ENCODE measurements around the gene SYT11.

SYT11 gene

DNA sequence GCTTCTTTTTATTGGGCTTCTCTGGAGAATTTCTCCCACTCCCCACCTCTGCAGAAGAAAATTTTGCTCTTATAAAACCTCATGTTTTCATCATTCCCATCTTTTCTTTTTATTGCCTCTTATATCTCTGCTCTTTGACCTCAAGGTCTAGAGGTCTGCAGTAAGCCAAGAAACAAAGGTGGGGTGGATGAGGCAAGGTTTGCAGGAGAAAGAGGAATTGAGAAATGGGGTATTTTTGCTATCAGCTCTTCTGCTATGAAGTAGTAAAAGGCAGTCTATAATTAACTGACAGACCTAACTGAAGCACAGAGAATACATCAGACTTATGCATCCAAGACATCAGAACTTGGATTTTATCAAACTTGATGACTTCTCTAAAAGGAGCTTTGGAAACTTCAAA is 22.9 kb downstream of the SYT11 start:
- Histone ChIP-seq H3K36me3 (ENCODE audit: insufficient read depth, low read length) (no peaks in the 10 kb centered on the region), H3K27me3 (ENCODE audit: insufficient read depth, low read length) (no peaks in the 10 kb centered on the region), H3F3A (ENCODE audit: insufficient read depth, low read length) (no peaks in the 10 kb centered on the region), H3K27ac (ENCODE audit: low read depth, low read length, poor library complexity, severe bottlenecking) (peak overlapping the region; percentile 52), H3K4me2 (ENCODE audit: low read length) (peak overlapping the region; percentile 16; the same call in 1 of the 2 replicates), H3K4me1 (ENCODE audit: insufficient read depth, low read length, severe bottlenecking) (peaks cover 34% of the 10 kb centered on the region), H3K9ac (ENCODE audit: low read length) (no peak overlapping the region), H4K20me1 (ENCODE audit: insufficient read depth, low read length) (no peaks in the 10 kb centered on the region), H3K9me3 (ENCODE audit: low read length) (no peaks in the 10 kb centered on the region), H3K9me2 (ENCODE audit: low read depth, low read length) (no peaks in the 10 kb centered on the region), H2AFZ (ENCODE audit: low read length) (no peak overlapping the region), H3K79me2 (ENCODE audit: insufficient read depth, low read length) (no peaks in the 10 kb centered on the region), H3K4me3 (ENCODE audit: low read depth, low read length, poor library complexity, severe bottlenecking) (no peak overlapping the region)
- TF ChIP-seq, protein P1, sequence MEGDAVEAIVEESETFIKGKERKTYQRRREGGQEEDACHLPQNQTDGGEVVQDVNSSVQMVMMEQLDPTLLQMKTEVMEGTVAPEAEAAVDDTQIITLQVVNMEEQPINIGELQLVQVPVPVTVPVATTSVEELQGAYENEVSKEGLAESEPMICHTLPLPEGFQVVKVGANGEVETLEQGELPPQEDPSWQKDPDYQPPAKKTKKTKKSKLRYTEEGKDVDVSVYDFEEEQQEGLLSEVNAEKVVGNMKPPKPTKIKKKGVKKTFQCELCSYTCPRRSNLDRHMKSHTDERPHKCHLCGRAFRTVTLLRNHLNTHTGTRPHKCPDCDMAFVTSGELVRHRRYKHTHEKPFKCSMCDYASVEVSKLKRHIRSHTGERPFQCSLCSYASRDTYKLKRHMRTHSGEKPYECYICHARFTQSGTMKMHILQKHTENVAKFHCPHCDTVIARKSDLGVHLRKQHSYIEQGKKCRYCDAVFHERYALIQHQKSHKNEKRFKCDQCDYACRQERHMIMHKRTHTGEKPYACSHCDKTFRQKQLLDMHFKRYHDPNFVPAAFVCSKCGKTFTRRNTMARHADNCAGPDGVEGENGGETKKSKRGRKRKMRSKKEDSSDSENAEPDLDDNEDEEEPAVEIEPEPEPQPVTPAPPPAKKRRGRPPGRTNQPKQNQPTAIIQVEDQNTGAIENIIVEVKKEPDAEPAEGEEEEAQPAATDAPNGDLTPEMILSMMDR (IDR thresholded peaks at IDR 0.05; ENCODE audit: low read length), result no peak
- TF ChIP-seq EZH2 (IDR thresholded peaks at IDR 0.05; ENCODE audit: borderline replicate concordance, low read length), result no peak

DNA sequence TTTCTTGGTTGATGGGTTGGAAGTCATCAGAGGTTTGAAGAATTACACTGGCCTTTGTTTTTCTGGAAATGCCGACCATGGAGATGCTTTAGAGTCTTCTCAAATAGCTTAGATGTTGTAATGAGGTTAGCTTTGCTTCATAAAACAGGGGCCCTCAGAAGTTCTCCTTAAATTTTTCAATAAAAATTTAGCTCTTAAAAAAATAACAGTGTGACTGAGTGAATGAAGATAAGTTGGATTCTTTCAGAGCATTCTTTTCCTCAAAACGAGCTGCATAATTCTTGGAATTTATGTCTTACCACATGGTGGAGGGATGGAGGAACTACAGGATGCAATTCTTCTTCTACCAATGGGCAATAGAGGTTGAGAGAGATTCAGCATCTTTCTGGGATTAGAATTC is 23.4 kb downstream of the SYT11 start:
- peak overlapping the region; percentile 16; the same call in 1 of the 2 replicates for H3K4me2 ChIP-seq (ENCODE audit: low read length)
- H3K9me2 ChIP-seq (ENCODE audit: low read depth, low read length), result no peaks in the 10 kb centered on the region

DNA sequence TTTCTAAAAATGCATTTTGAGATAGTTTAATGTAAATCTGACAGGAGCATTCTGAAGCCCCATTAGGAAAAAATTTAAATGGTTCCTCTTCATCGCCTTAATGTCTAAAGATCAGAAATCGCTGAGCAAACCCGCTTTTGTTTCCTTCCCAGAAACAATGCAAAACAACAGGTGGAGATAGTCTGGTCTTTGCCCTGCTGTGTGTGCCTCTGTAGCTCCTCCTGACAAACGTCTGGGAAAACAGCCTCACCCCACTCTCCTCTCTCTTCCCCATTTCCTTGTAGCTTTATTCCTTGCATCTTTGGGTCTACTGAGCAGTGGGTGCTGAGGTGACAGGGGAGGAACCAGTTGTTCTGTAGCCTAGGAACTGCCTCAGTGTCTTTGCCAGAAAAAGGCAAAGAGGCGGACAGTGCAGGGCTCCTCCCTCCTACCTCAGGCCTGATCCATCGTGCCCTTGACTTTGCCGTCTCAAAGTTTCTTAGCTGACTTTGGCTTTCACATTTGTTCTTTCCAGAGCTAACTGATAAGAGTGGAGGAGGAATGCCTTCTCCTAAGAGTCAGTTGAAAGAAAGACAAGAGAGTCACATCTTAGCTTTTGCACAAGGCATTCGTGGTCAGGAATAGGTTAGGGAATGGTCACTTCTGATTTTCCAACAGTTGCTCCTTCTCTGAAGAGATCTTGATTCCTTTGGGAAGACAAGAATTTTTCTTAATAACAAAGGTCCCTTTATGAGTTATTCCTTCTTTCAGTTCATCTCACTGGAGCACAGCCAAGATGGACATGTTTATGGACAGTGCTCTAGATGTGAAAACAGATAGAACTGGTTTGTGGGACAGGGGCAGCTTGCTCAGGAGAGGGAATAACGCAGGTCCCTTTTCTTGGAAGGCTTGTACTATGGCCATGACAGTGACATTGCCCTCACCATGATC is 24.9 kb downstream of the SYT11 start:
- H2AFZ ChIP-seq (ENCODE audit: low read length), result no peak overlapping the region
- no peak overlapping the region for H3K9ac ChIP-seq (ENCODE audit: low read length)
- H4K20me1 ChIP-seq (ENCODE audit: insufficient read depth, low read length), result no peaks in the 10 kb centered on the region
- H3K27me3 ChIP-seq (ENCODE audit: insufficient read depth, low read length), result no peaks in the 10 kb centered on the region
- H3K9me2 ChIP-seq (ENCODE audit: low read depth, low read length), result no peaks in the 10 kb centered on the region
- peaks cover 34% of the 10 kb centered on the region for H3K4me1 ChIP-seq (ENCODE audit: insufficient read depth, low read length, severe bottlenecking)
- H3K4me2 ChIP-seq (ENCODE audit: low read length), result no peak overlapping the region
- no peak overlapping the region for H3K4me3 ChIP-seq (ENCODE audit: low read depth, low read length, poor library complexity, severe bottlenecking)
- TF ChIP-seq, protein P1 (IDR thresholded peaks at IDR 0.05; ENCODE audit: low read length), result no peak
- TF ChIP-seq EZH2 (IDR thresholded peaks at IDR 0.05; ENCODE audit: borderline replicate concordance, low read length), result no peak
- H3K9me3 ChIP-seq (ENCODE audit: low read length), result no peaks in the 10 kb centered on the region
- no peaks in the 10 kb centered on the region for H3K79me2 ChIP-seq (ENCODE audit: insufficient read depth, low read length)
- H3K36me3 ChIP-seq (ENCODE audit: insufficient read depth, low read length), result no peaks in the 10 kb centered on the region
- peak overlapping the region; percentile 7 for H3K27ac ChIP-seq (ENCODE audit: low read depth, low read length, poor library complexity, severe bottlenecking)
- no peaks in the 10 kb centered on the region for H3F3A ChIP-seq (ENCODE audit: insufficient read depth, low read length)

More for the DNA sequence above, 23.4 kb downstream of the SYT11 start:
- Histone ChIP-seq H3K4me3 (ENCODE audit: low read depth, low read length, poor library complexity, severe bottlenecking) (no peak overlapping the region), H2AFZ (ENCODE audit: low read length) (no peak overlapping the region), H3K9ac (ENCODE audit: low read length) (no peak overlapping the region), H3K9me3 (ENCODE audit: low read length) (no peaks in the 10 kb centered on the region), H3K27me3 (ENCODE audit: insufficient read depth, low read length) (no peaks in the 10 kb centered on the region), H3K36me3 (ENCODE audit: insufficient read depth, low read length) (no peaks in the 10 kb centered on the region), H4K20me1 (ENCODE audit: insufficient read depth, low read length) (no peaks in the 10 kb centered on the region), H3K27ac (ENCODE audit: low read depth, low read length, poor library complexity, severe bottlenecking) (peak overlapping the region; percentile 52), H3F3A (ENCODE audit: insufficient read depth, low read length) (no peaks in the 10 kb centered on the region), H3K4me1 (ENCODE audit: insufficient read depth, low read length, severe bottlenecking) (peaks cover 34% of the 10 kb centered on the region), H3K79me2 (ENCODE audit: insufficient read depth, low read length) (no peaks in the 10 kb centered on the region)
- TF ChIP-seq EZH2 (IDR thresholded peaks at IDR 0.05; ENCODE audit: borderline replicate concordance, low read length), result no peak
- TF ChIP-seq, protein P1 (IDR thresholded peaks at IDR 0.05; ENCODE audit: low read length), result no peak
